ENCODE results near the gene TSHR.

GRCh38 chr14:81170829-81171195 lies 215.4 kb downstream of the TSHR start:
- TF ChIP-seq CTCF (IDR thresholded peaks at IDR 0.05) = no peak
- no peak for TF ChIP-seq POLR2A (IDR thresholded peaks at IDR 0.05)
